Astrocyte (in vitro differentiated cells and primary cell): ENCODE results near the gene INPP5A. TPM values are rescaled to one million over a fixed set of nuclear protein-coding genes. Genes with fewer than 3 reads are reported as not detected.

Experiments used
- DNase-seq: peaks from one replicate; pipeline ENCODE4 v3.0.0-alpha.2; 2010; ENCODE audit warnings: low read depth
- FAIRE-seq: peaks from 2 replicates; lab custom pipeline; 2011; peaks lifted over from hg19 to GRCh38; lab: Jason Lieb, UNC
- H2AFZ ChIP-seq: 2 replicates; pipeline ENCODE4 v1.6.0; 2012; ENCODE audit warnings: low read depth, low read length, inconsistent platforms
- H3K27ac ChIP-seq: 2 replicates; pipeline ENCODE4 v1.5.1; 2011; ENCODE audit warnings: low read depth, low read length, inconsistent platforms
- H3K27me3 ChIP-seq: 2 replicates; pipeline ENCODE4 v1.6.0; 2011; ENCODE audit warnings: low read length, inconsistent platforms; ENCODE audit not compliant: insufficient read depth
- H3K36me3 ChIP-seq: 2 replicates; pipeline ENCODE4 v1.5.1; 2011; ENCODE audit warnings: low read length, inconsistent platforms; ENCODE audit not compliant: insufficient read depth
- H3K4me1 ChIP-seq: 2 replicates; pipeline ENCODE4 v1.5.1; 2011; ENCODE audit warnings: low read length, inconsistent platforms; ENCODE audit not compliant: insufficient read depth
- H3K4me2 ChIP-seq: 2 replicates; pipeline ENCODE4 v1.6.0; 2012; ENCODE audit warnings: low read length, inconsistent platforms
- H3K4me3 ChIP-seq: 2 replicates; pipeline ENCODE4 v1.5.1; 2011; ENCODE audit warnings: low read depth, mild to moderate bottlenecking, low read length, inconsistent platforms; ENCODE audit not compliant: insufficient read depth
- H3K79me2 ChIP-seq: 2 replicates; pipeline ENCODE4 v1.6.0; 2012; ENCODE audit warnings: mild to moderate bottlenecking, low read length, inconsistent platforms; ENCODE audit not compliant: insufficient read depth
- H3K9ac ChIP-seq: 2 replicates; pipeline ENCODE4 v1.6.0; 2012; ENCODE audit warnings: mild to moderate bottlenecking, low read length, inconsistent platforms
- H3K9me3 ChIP-seq: 2 replicates; pipeline ENCODE4 v1.5.1; 2012; ENCODE audit warnings: low read depth, mild to moderate bottlenecking, low read length, inconsistent platforms; ENCODE audit not compliant: insufficient read depth
- H4K20me1 ChIP-seq: 2 replicates; pipeline ENCODE4 v1.6.0; 2012; ENCODE audit warnings: low read length, inconsistent platforms; ENCODE audit not compliant: insufficient read depth
- H3K27ac Mint-ChIP-seq: one replicate; pipeline ENCODE4 v1.8.0; 2021; ENCODE audit warnings: mild to moderate bottlenecking, mixed read lengths; ENCODE audit not compliant: unreplicated experiment
- H3K27me3 Mint-ChIP-seq: one replicate; pipeline ENCODE4 v1.8.0; 2021; ENCODE audit warnings: low read depth, mixed read lengths; ENCODE audit not compliant: unreplicated experiment
- H3K36me3 Mint-ChIP-seq: one replicate; pipeline ENCODE4 v1.8.0; 2021; ENCODE audit warnings: low read depth, mixed read lengths; ENCODE audit not compliant: unreplicated experiment
- H3K4me1 Mint-ChIP-seq: one replicate; pipeline ENCODE4 v1.8.0; 2021; ENCODE audit warnings: low read depth, mixed read lengths; ENCODE audit not compliant: unreplicated experiment
- H3K4me3 Mint-ChIP-seq: one replicate; pipeline ENCODE4 v1.8.0; 2021; ENCODE audit warnings: mild to moderate bottlenecking, moderate library complexity, mixed read lengths; ENCODE audit not compliant: unreplicated experiment
- H3K9me3 Mint-ChIP-seq: one replicate; pipeline ENCODE4 v1.8.0; 2021; ENCODE audit warnings: mild to moderate bottlenecking, mixed read lengths; ENCODE audit not compliant: unreplicated experiment
- EZH2 ChIP-seq: IDR thresholded peaks from 2 replicates; pipeline ENCODE4 v1.6.1; 2012; ENCODE audit warnings: mild to moderate bottlenecking, low read length, inconsistent platforms; ENCODE audit not compliant: insufficient read depth
- total RNA-seq: library from RNA; stranded (reverse); gene quantifications from 2 replicates; pipeline ENCODE4 v1.2.1, GENCODE V29; 2021
- TF ChIP-seq, protein P1 (sequence below): IDR thresholded peaks from 2 replicates; pipeline ENCODE4 v1.5.1; 2011; ENCODE audit warnings: low read depth, mild to moderate bottlenecking, inconsistent platforms, low read length, moderate library complexity; ENCODE audit not compliant: insufficient read depth

The INPP5A gene
- total RNA-seq, 1 donor from 2014 or later: 39.1 TPM

DNA sequence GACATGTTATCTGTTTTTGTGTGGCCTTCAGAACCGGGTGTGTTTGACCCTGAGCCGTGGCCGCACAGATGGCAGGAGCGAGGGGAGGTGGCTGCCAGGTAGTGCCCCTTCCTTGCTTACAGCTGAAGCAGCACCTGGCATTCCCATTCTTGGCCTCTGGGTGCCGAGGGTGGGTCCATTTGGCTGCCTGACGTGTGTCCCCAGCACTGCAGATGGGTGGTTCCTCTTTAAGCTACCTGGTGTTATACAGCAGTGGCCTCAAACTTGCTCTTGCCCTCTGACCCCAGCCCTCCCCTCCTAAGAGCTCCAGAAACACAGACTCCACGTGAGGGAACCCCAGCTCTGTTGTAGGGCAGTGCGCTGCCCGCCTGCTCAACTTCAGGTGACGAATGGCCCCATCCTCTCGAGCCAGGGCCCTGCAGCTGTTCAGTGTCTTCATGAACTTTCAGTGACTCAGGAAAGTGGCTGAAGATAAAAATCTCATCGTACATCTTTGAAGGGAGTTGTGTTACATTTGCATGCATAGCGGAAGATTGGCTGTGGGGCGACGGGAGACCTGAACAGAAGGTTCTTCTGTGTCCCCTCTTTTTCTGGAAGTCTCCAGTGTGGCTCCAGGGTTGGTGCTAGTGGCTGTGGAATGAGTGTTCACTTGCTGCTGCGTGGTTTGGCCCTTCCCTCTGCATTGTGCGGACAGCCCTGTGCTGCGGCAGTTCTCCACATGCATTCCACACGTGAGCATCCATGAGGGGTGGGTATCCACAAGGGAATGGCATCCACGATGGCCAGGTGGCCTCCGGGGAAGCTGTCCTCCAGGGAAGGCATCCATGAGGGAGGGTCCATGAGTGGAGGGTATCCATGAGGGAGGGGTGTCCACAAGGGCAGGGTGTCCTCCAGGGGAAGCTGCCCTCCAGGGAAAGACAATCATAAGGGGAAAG, 91.6 kb downstream of the INPP5A start:
- FAIRE-seq: no peak
- H3K27me3 Mint-ChIP-seq: no peaks in the 10 kb centered on the region
- no peak overlapping the region for H3K4me3 Mint-ChIP-seq
- H3K4me1 Mint-ChIP-seq: peaks cover 20% of the 10 kb centered on the region
- Histone ChIP-seq H4K20me1 (peaks cover 77% of the 10 kb centered on the region), H3K4me2 (no peak overlapping the region), H3K27me3 (no peaks in the 10 kb centered on the region), H3K27ac (no peak overlapping the region), H3K36me3 (no peaks in the 10 kb centered on the region), H3K79me2 (peaks cover 47% of the 10 kb centered on the region), H3K4me1 (peaks cover 38% of the 10 kb centered on the region), H3K9ac (no peak overlapping the region), H2AFZ (no peak overlapping the region), H3K9me3 (no peaks in the 10 kb centered on the region), H3K4me3 (no peak overlapping the region)
- TF ChIP-seq, protein P1, sequence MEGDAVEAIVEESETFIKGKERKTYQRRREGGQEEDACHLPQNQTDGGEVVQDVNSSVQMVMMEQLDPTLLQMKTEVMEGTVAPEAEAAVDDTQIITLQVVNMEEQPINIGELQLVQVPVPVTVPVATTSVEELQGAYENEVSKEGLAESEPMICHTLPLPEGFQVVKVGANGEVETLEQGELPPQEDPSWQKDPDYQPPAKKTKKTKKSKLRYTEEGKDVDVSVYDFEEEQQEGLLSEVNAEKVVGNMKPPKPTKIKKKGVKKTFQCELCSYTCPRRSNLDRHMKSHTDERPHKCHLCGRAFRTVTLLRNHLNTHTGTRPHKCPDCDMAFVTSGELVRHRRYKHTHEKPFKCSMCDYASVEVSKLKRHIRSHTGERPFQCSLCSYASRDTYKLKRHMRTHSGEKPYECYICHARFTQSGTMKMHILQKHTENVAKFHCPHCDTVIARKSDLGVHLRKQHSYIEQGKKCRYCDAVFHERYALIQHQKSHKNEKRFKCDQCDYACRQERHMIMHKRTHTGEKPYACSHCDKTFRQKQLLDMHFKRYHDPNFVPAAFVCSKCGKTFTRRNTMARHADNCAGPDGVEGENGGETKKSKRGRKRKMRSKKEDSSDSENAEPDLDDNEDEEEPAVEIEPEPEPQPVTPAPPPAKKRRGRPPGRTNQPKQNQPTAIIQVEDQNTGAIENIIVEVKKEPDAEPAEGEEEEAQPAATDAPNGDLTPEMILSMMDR: no peak
- no peak for TF ChIP-seq EZH2
- no peak for DNase-seq
- peak overlapping the region; percentile 13 for H3K27ac Mint-ChIP-seq
- H3K36me3 Mint-ChIP-seq: peaks cover 2% of the 10 kb centered on the region
- H3K9me3 Mint-ChIP-seq: no peaks in the 10 kb centered on the region

DNA sequence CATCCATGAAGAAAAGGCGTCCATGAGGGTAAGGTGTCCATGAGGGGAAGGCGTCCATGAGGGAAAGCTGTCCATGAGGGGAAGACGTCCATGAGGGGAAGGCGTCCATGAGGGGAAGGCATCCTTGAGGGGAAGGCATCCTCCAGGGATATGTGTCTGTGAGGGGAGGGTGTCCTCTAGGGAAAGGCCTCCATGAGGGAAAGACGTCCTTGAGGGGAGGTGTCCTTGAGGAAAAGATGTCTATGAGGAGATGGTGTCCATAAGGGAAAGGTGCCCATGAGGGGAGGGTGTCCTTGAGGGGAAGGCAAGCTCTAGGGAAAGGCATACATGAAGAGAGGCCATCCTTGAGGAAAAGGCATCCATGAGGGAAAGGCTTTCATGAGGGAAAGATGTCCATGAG, 92.6 kb downstream of the INPP5A start:
- peaks cover 53% of the 10 kb centered on the region for H3K79me2 ChIP-seq
- H3K36me3 Mint-ChIP-seq: peaks cover 2% of the 10 kb centered on the region
- H3K4me1 Mint-ChIP-seq: peaks cover 24% of the 10 kb centered on the region
- no peaks in the 10 kb centered on the region for H3K9me3 Mint-ChIP-seq
- peaks cover 38% of the 10 kb centered on the region for H3K4me1 ChIP-seq
- TF ChIP-seq, protein P1: no peak
- no peak for TF ChIP-seq EZH2
- H4K20me1 ChIP-seq: peaks cover 78% of the 10 kb centered on the region
- H3K27ac Mint-ChIP-seq: no peak overlapping the region
- no peak overlapping the region for H2AFZ ChIP-seq
- no peak overlapping the region for H3K4me3 ChIP-seq
- H3K9me3 ChIP-seq: no peaks in the 10 kb centered on the region
- no peak for FAIRE-seq
- H3K4me3 Mint-ChIP-seq: no peak overlapping the region
- no peaks in the 10 kb centered on the region for H3K36me3 ChIP-seq
- H3K27me3 ChIP-seq: no peaks in the 10 kb centered on the region
- H3K4me2 ChIP-seq: no peak overlapping the region
- no peak overlapping the region for H3K27ac ChIP-seq
- no peak for DNase-seq
- H3K9ac ChIP-seq: no peak overlapping the region
- H3K27me3 Mint-ChIP-seq: no peaks in the 10 kb centered on the region
